Activated CD4-positive, alpha-beta T cell treated with anti-CD3 and anti-CD28 coated beads, Interleukin-2, amount 50 U/mL, for 4 hours (primary cell): ENCODE data around the gene AFF1.
"Not testable (repeated sequence)": the region's sequence is repeated elsewhere in the genome, so short reads cannot be mapped to it uniquely, and the experiment has no call there.

Experiments
- DNase-seq, 2 experiments: peaks; one replicate each; pipeline ENCODE4 v3.0.0-alpha.2; 2020

Gene AFF1

DNA sequence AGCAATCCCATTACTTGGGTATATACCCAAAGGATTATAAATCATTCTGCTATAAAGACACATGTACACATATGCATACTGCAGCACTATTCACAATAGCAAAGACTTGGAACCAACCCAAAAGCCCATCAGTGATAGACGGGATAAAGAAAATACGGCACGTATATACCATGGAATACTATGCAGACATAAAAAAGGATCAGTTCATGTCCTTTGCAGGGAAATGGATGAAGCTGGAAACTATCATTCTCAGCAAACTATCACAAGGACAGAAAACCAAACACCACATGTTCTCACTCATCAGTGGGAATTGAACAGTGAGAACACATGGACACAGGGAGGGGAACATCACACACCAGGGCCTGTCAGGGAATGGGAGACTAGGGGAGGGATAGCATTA lies 54.8 kb downstream of the AFF1 start:
- not testable (repeated sequence) for DNase-seq

DNA sequence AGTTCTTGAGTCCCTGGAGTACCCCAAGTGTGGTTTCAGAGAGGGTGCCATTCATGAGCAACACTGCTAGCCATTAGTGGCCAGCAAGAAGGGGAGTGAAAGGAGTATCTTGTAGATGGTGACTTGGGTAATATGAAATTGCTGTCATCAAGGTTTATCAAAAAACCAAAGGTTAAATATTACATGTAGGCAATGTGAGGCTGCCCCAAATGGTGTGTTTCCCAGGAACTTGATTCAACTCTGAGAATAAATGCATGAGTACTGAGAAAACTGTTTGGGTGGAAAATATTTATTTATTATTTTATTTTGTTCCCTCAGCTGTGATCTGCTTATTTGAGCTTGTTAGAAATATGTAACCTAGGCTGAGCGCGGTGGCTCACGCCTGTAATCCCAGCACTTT lies 55.7 kb downstream of the AFF1 start:
- no peak for DNase-seq

DNA sequence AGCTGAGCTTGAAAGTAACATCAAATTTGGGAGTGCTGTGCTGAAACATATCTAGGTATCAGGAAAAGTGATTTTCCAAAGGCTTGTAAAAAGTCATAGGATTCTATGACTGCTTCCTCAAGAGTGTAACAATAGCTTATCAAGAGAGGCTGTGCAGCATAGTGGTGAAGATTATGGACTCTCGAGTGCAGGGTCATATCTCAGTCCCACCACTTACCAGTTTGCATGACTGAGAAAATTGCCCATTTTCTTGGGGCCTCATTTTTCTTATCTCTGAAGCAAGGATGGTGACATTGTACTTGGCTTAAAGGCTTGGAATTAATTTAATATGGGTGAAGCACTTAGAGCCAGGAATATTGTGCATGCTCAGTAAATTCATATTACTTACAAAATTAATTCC lies 57.2 kb downstream of the AFF1 start:
- DNase-seq = no peak

DNA sequence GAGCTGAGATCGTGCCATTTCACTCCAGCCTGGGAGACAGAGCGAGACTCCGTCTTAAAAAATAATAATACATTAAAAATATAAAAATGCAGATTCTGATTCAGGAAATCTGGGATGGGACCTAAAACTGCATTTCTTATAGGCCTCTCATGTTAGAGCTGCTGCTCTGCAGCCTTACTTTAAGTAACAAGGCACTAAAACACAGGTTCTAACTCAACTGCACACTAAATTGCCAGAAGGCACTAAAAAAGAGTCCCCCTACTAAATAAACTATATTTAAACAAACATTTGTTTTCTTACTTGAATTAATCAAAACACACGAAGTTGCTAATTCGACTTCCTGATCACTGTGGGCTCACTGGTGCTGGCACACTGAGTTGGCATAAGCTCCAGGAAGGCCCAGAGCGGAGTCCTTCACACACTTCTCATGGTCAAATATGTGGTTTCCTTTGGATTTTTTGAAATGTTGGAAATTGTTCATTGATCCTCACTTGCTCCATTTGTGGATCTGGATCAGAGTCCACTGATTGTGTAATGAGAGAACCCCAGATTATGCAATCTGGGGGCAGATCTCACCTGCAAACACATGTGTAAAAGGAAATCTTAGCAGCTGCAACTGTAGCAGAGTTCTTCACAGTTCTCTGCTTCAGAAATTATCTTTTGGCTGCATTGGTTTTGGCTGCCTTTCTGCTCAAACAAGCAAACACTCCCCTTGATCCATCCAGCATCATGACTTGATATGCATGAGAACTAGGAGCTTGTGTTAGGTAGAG lies 59.3 kb downstream of the AFF1 start:
- DNase-seq = no peak

DNA sequence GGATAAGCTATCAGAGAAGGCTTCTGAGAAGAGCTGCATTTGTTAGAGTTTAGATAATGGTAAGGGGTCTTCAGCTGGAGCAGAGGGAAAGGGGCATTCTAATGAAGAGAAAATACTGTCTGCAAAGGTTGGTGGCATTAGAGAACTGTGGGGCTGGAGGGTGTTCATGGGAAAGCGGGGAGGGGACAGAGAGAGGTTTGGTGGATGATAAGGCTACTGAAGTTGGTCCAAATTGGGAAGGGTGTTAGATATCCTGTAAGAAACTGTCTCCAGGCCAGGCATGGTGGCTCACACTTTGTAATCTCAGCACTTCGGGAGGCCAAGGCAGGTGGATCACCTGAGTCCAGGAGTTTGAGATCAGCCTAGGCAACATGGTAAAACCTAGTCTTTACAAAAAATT lies 59.9 kb downstream of the AFF1 start:
- no peak for DNase-seq

DNA sequence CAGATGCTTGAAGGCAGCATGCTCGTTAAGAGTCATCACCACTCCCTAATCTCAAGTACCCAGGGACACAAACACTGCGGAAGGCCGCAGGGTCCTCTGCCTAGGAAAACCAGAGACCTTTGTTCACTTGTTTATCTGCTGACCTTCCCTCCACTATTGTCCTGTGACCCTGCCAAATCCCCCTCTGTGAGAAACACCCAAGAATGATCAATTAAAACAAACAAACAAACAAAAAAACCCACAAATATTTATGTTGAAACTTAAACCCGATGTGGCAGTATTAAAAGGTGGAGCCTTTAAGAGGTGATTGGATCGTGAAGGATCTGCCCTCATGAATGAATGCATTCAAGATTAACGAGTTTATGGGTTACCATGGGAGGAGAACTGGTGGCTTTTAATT lies 61.7 kb downstream of the AFF1 start:
- DNase-seq = not testable (repeated sequence)

DNA sequence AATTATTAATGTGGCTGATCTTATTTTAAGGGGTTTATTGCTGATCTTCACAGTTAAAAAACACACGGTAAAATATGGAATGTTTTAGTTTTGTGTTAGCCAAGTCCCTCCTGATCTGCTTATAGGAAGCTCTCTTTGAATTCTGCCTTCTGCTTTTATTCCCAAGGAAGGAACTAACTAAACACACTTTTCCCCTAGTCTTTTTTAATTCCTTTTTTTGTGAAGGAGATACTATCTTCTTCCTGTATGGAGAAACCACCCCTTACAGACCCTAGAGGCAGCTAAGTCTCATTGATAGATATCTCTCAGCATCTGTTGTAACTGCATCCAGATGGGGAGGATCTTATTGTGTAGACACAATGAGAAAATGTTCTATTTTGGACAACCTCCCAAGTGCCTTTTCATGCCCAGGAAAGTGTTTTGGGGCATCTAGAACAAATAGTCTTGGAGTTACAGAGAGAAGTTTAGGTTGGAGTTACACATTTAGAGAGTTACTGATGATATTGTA lies 64.4 kb downstream of the AFF1 start:
- no peak for DNase-seq

DNA sequence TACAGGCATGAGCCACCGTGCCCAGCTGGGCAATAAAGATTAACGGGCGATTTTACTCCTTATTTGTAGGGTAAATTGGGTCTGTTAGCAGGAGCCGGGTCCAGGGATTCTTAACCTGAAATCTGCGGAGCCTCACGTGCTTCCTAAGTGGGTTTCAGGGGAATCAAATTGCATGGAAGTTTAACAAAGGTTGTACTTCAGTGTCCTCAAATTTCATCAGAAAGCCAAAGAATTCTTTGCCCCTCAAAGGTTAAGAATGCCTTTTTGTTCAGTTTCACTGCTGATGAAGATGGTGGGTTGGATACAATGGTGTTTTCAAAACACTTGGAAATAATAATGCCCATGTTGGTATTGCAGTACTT lies 67.9 kb downstream of the AFF1 start:
- DNase-seq = no peak

DNA sequence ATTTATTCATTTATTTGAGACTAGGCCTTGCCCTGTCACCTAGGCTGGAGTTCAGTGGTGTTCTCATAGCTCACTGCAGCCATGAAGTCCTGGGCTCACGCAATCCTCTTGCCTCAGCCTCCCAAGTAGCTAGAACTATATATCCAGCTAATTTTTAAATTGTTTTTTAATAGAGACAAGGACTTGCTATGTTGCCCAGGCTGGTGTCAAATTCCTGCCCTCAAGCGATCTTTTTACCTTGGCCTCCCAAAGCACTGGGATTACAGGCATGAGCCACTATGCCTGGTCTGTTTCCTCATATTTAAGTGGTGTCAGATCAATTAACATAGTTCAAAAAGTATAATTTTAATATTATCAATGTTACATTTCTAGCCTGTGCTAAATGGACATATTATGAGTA lies 68.5 kb downstream of the AFF1 start:
- DNase-seq = no peak

DNA sequence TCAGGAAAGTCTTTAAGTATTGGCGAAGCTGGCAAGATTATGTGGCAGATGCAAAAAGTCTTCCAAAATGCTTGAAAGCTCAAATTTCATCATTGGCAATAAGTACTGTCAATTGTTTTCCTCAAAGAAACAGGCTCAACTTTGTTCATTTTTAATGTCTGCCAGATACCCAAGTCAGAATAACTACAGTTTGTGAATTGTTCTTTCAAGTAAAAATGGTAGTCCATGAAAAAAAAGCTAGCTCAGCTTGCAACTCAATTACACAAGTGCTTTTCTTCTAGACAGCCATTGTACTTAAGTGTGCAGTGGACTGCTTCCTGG lies 70.5 kb downstream of the AFF1 start:
- no peak for DNase-seq

DNA sequence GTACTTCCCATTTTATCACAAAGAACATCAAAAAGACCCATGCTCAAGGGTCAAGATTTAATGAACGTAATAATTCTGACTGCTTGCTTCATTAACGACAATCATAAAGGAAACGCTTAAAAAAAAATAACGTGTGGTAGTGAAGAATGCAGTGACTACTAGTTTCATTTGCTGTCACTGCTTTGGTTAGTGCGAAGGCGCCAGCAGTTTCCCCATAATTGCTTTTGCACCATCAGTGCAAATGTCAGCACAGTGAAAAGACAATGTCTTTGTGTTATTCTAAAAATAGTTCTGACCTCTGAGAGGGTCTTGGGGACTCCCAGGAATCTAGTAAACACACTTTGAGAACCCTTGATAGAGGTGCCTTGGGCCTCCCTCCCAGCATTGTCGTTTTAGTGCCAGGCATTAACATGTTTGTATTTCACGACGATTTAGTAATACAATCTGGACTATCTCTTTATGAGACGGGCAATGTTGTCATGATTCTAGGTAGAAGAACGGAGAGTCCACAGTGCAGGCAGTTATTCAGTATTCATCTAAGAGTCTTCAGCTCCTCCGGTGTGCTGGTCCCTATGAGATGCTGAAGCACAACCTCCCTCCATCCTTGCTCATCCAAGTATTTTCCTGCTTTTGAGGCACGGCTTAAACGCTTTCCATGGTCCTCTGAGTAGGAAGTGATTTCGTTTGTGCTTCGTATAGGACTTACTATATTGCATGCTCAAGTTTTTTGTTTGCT lies 71.0 kb downstream of the AFF1 start:
- peak; percentile 17 to 19 for DNase-seq

DNA sequence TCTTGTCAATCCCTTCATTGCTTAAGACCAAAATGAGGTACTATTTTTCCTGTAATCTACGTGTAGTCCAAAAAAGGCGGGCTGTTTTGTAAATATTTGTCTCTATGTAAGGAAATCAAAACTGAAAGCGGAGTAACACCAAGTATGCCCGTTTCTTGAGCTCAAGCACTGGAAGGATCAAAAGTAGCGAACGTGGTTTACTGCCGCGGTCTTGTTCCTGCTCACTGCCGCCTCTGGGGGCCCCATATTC lies 71.5 kb downstream of the AFF1 start:
- no peak for DNase-seq

DNA sequence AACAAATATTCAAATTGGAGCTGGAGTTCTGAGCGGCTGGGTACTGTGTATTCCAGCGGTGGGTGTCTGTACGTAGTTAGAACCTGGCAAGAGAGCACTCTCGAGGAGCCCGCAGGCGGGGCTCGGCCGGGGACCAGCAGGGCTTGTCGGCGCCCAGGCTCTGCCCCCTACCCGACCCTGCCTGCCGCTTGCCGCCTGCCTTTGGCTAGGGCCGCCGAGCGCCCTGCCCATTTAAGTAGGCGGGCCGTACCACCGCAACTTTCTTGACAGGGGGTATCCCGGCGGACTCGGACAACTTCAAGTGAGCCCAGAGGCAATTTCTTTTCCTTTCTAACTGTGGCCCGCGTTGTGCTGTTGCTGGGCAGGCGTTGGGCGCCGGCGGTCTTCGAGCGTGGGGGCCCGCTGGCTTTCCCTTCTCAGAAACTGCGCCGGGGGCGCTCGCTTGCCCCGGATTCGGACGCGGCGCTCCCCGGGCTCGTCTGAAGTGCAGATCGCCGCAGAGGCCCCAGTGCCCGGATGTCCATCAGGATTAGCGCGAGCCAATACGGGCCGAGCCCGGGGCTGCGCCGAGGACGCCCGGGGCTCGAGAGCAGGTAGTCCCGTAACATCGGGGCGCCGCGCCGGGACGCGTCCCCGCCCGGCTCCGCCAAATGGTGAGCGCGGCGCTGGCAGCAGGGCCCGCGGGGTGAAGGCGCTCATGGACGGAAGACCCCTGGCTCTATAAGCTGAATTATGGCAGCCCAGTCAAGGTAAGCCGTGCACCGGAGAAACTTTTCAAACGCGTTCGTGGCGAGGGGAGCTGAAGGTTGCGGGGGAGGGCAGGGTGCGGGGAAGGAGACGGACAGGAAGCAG lies 72.1 kb downstream of the AFF1 start:
- DNase-seq = peak; percentile 81 to 82

DNA sequence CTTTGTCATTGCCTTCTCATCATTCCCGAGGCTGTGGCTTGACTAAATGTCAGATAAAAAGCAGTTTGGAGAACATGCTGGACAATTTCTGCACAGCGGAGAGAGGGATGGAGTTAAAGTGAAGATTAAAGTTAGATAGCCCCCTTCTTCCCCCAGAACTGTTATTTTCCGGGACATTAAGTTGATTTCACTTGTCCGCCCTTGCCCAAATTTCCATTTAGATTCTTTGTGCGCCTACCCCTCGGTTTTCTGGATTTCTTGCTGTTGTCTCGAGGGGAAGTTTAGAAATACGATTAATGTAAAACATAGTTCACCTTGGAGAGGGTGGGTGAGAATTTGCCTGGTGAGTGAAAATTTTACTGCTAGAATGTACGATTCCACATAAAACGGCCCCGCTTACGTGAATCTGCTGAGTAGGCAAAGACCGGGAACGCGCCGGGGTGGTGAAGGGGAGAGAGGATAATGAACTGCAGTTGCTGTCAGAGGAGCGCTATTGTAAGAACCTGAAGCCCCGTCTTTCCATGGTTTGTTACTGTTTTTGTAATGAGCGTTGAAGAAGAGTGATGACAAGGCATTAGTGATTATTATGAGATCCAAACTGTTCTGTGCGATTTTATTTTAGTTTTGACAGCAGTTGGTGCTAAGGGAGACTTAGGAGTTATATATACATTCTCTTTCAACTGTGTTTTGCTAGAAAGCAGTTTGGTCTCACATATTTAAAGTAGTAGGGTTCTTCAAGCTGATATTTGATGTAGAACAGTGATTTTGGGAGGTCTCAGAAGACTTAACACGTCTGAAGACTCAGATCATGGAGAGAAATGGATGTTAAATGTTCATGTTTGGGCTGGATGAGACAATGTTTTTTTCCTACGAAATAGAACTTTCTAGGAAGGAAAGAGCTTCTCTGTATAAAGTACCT lies 73.0 kb downstream of the AFF1 start:
- peak; percentile 18 to 19 for DNase-seq

DNA sequence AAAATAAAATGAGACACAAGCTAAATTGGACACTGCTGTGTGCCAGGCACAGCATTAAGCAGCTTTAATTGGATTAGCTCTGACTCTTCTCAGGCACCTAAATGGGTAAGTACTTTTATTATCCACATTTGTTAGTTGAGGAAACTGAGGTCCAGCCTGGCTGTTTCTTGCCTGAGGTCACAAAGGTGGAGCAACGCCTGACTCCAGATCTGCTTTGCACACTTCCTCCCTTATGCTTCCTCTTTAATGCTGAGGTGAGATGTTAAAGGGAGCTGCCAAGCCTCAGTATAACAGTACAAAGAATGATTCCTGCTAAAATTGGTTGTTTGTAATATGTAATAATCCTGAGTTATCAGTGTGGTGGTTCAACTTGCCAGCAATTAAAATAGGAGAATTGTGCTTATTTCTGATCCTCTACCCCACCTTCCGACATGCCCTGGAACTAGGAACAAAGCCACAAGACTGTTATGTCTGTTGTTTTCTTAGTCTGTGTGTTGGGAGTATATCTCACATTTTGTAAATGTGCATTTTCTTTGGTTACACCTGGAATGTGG lies 74.4 kb downstream of the AFF1 start:
- DNase-seq = no peak

DNA sequence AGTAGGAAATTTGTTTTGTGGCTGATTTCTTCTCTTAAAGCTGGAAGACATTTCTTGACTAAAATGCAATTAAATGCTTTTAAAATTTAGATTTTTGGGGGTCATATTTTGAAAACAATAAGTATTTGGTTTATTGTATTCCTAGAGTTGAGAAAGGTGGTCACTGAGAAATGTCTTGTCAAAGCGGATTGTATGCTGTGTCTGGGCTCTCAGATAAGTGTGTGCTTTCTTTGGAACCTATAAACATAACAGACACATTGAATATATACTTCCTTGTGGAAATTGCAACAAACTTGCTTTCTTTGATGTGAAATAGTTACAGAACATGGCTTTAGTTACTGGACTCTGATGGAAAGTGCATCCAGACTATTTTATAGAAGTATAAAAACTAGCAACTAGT lies 75.4 kb downstream of the AFF1 start:
- no peak for DNase-seq

DNA sequence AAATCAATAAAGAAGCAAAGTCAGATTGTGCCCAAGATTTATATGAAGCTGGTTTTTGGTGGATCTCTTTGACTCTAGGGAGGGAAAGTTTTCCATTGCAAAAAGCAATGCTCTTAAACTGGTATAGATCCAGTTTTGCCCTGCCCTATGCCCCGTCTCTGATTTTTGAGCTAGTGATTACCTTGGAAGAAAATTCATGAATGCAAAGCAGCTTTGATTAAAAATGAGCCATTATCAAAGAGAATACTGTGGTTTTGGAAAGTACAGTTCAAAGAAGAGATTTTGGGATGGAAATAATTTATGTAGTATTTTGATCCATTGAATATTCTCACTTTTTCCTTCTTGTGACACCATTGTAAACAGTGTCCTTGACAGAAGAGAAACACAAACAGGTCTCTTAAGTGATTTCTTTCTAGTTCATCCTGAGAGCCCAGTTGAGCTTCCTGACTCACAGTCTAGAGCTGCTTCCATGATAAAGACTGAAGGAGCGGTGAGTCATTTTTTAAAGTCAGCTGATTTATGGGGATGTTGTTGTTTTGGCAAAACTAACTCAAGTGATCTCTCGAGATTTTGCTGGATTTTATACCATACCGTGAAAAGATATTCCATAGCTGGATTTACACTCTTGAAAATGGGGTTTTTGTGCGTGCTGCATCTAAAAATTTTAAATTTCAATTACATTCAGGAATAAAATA lies 76.7 kb downstream of the AFF1 start:
- DNase-seq = no peak

DNA sequence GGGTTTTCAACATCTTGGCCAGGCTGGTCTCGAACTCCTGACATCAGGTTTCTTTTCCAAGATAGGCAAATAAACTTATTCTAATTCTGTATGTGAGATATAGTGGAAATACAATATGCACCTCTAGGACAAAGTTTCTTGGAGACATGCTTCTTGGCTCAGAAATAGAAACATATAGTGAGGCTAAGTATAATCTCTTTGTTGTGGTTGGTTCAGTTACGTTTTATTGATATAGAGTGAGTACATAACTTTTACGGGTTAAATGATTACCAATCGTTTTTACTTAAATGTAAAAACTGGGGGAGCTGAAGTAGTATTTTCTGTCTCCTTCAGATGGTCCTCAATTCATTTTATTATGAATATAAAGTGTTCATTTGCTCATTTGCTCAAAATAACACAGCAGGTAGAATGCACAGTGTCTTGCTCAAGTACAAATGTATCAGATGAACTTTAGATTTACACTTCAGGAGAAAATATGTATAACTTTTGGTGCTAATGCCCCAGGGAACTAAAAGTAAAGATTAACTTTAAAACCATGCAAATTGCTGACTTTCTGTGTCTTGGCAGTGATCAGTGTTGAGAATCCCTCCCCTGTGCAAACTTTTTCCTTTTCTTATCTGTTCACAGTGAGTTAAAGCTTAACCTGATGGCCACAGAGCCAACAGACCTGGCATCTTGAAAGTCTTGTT lies 77.6 kb downstream of the AFF1 start:
- DNase-seq = no peak

DNA sequence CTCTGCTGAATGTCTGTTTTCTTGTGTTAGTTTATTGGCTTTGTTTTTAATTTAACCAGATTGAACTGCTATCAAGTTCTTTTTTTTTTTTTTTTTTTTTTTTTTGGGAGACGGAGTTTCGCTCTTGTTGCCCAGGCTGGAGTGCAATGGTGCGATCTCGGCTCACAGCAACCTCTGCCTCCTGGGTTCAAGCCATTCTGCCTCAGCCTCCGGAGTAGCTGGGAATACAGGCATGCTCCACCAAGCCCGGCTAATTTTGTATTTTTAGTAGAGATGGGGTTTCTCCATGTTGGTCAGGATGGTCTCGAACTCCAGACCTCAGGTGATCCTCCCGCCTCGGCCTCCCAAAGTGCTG lies 78.1 kb downstream of the AFF1 start:
- not testable (repeated sequence) for DNase-seq

DNA sequence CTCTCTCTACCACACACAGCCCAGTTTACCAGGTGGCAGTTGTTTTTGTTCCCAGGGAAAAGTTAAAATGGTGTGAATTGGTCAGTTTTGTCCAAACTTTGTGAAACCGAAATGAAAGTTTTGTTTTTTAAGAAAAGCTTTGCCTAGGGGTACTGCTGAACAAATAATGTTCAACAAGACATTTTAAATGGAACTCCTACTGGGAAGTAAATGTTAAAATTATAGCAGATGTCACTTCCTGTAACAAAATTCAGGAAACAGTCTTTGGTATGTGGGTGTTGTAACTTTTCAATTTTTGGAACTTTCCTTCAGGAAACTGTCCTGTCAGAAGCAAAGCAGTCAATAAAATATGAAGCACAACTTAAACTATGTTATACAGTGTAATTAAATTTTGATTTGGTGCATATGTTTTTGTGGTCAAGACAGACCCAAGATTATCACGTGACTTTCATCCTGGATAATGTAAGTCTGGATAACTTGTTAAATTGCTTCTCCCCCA lies 79.5 kb downstream of the AFF1 start:
- no peak for DNase-seq

DNA sequence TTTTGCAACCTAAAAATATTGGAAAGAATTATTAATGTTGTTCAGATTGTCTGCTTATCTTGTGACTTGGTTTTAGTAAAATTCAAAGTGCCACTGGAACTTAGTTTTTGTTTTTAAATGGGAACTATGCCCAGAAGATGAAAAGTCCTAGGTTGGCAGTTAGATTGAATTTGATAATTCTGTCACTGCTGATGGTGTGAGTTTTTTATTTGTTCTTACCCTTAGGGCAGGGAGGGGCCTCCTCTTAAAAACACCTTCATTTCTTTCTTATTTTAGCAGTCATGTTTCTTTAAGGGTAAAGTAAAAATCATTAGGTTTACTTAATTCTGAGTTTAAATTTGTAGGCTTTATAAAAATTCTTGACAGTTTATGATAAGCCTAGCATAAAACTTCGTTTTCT lies 80.6 kb downstream of the AFF1 start:
- DNase-seq = no peak
